ENCODE results near the gene GBF1. TPM values are rescaled to one million over a fixed set of nuclear protein-coding genes. Genes with fewer than 3 reads are reported as not detected.

Gene GBF1
- polyA plus RNA-seq, 1 donor from 2014 or later = 14.9 TPM

DNA sequence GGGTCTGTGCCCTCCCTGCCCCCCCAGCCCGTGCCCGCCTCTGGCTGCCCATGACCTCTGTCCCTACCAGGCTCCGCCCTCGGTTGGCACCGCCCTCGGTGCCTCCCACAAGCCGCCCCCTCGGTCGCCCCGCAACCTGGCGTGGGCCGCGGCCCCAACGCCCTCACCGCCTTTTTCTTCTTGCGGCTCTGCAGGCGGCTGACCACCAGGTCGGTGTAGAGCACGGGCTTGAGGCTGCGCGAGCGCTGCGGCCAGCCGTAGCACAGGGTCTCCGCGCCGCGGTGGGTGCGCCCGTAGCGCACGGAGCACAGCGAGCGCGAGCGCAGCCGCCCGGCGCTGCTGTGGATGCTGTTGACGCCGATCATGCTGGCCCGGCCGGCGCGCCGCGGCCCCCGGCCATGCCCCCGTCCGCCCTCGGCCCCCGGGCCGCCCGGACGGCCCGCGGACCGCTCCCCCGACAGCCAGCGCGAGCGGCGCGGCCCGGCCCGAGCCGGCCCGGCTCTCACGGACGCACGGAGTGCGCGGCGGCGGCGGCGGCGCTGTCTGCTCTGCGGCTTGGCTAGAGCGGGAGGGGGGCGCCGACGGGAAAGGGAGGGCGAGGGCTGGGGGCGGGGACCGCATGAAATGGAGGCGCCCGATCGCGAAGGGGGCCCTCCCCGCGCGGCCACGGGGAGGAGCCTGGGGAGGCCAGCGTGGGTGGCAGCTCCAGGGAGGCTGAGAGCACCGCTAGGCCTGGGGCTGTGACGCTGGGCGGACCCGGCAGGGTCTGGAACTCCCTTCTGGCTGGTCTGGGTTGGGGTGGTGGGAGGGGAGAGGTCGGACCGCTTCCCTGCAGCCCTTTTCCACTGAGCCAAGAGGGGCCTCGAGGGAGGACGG, 163.6 kb downstream of the GBF1 start:
- Histone ChIP-seq H3K36me3 (ENCODE audit: insufficient read depth, low read length) (no peaks in the 10 kb centered on the region), H3K9me2 (ENCODE audit: insufficient read depth, low read length) (no peaks in the 10 kb centered on the region), H3K9ac (ENCODE audit: low read length) (peak overlapping the region; percentile 64), H3K4me3 (ENCODE audit: low read length) (peak overlapping the region; percentile 77), H3K79me2 (replicated peaks; ENCODE audit: insufficient read depth, low read length) (peaks cover 8% of the 10 kb centered on the region), H3K27ac (ENCODE audit: low read length) (peak overlapping the region; percentile 62), H4K20me1 (ENCODE audit: insufficient read depth) (no peaks in the 10 kb centered on the region), H2AFZ (ENCODE audit: low read depth, low read length) (no peak overlapping the region), H3K27me3 (ENCODE audit: insufficient read depth, low read depth, low read length) (peaks cover 7% of the 10 kb centered on the region), H3K4me2 (ENCODE audit: low read length) (peak overlapping the region; percentile 44), H3K9me3 (ENCODE audit: low read length) (no peaks in the 10 kb centered on the region), H3F3A (ENCODE audit: insufficient read depth, low read length, poor library complexity, severe bottlenecking) (no peaks in the 10 kb centered on the region)
- TF ChIP-seq EZH2 (IDR thresholded peaks at IDR 0.05; ENCODE audit: borderline replicate concordance, insufficient read depth, low read length, poor library complexity, severe bottlenecking) = no peak
- peak; percentile 13 for TF ChIP-seq POLR2AphosphoS5 (IDR thresholded peaks at IDR 0.05)
- TF ChIP-seq, protein P1, sequence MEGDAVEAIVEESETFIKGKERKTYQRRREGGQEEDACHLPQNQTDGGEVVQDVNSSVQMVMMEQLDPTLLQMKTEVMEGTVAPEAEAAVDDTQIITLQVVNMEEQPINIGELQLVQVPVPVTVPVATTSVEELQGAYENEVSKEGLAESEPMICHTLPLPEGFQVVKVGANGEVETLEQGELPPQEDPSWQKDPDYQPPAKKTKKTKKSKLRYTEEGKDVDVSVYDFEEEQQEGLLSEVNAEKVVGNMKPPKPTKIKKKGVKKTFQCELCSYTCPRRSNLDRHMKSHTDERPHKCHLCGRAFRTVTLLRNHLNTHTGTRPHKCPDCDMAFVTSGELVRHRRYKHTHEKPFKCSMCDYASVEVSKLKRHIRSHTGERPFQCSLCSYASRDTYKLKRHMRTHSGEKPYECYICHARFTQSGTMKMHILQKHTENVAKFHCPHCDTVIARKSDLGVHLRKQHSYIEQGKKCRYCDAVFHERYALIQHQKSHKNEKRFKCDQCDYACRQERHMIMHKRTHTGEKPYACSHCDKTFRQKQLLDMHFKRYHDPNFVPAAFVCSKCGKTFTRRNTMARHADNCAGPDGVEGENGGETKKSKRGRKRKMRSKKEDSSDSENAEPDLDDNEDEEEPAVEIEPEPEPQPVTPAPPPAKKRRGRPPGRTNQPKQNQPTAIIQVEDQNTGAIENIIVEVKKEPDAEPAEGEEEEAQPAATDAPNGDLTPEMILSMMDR (IDR thresholded peaks at IDR 0.05; ENCODE audit: poor library complexity, severe bottlenecking) = no peak
- no peak for TF ChIP-seq MXI1 (conservative IDR thresholded peaks at IDR 0.05; ENCODE audit: poor library complexity, severe bottlenecking)
- no peak for TF ChIP-seq SMC3 (conservative IDR thresholded peaks at IDR 0.05; ENCODE audit: poor library complexity)
- TF ChIP-seq TAF1 (IDR thresholded peaks at IDR 0.05; ENCODE audit: low read depth) = no peak
- TF ChIP-seq, protein P2, sequence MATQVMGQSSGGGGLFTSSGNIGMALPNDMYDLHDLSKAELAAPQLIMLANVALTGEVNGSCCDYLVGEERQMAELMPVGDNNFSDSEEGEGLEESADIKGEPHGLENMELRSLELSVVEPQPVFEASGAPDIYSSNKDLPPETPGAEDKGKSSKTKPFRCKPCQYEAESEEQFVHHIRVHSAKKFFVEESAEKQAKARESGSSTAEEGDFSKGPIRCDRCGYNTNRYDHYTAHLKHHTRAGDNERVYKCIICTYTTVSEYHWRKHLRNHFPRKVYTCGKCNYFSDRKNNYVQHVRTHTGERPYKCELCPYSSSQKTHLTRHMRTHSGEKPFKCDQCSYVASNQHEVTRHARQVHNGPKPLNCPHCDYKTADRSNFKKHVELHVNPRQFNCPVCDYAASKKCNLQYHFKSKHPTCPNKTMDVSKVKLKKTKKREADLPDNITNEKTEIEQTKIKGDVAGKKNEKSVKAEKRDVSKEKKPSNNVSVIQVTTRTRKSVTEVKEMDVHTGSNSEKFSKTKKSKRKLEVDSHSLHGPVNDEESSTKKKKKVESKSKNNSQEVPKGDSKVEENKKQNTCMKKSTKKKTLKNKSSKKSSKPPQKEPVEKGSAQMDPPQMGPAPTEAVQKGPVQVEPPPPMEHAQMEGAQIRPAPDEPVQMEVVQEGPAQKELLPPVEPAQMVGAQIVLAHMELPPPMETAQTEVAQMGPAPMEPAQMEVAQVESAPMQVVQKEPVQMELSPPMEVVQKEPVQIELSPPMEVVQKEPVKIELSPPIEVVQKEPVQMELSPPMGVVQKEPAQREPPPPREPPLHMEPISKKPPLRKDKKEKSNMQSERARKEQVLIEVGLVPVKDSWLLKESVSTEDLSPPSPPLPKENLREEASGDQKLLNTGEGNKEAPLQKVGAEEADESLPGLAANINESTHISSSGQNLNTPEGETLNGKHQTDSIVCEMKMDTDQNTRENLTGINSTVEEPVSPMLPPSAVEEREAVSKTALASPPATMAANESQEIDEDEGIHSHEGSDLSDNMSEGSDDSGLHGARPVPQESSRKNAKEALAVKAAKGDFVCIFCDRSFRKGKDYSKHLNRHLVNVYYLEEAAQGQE (IDR thresholded peaks at IDR 0.05; ENCODE audit: borderline replicate concordance) = no peak
- TF ChIP-seq EP300 (conservative IDR thresholded peaks at IDR 0.05; ENCODE audit: poor library complexity, severe bottlenecking) = no peak

DNA sequence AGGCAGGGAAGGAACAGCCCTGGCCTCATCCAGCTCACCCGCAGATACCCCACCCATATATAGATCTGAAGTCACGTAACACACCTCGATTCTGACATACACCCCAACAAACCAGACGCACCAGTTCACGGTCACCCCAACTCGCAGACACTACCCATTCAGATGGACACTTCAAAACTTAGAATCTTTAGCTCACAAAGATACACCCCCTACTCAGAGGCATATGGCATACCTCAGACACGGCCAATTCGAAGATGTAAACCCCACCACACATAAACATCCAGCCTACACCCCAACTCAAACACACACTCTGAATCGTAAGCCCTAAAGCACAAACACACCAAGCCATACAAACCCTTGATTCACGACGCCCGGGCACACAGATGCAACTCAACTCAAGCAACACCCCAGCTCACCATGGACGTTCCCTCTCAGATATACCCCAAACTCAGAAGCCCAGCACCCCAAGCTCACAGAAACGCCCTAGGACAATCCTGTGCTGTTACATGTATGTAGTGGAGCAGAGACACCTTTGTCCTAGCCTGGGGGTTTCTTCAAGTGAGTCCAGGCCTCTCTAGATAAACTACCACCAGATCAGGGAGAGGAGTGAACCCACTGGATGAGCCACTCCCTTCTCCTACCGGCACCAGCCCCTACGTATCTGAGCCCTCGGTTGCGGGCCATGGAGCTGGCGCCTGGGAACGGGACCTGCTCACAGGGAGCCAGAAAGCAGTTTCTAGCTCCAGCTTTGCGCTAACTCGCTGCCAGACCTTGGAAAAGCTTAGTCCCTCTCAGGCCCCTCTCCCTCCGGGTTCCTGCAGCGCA, 164.5 kb downstream of the GBF1 start:
- Histone ChIP-seq H3K79me2 (replicated peaks; ENCODE audit: insufficient read depth, low read length) (peaks cover 8% of the 10 kb centered on the region), H4K20me1 (ENCODE audit: insufficient read depth) (no peaks in the 10 kb centered on the region), H3K4me2 (ENCODE audit: low read length) (peak overlapping the region; percentile 44), H3K9me2 (ENCODE audit: insufficient read depth, low read length) (no peaks in the 10 kb centered on the region), H3K4me3 (ENCODE audit: low read length) (peak overlapping the region; percentile 62), H3K9ac (ENCODE audit: low read length) (peak overlapping the region; percentile 58), H3K9me3 (ENCODE audit: low read length) (no peaks in the 10 kb centered on the region), H3F3A (ENCODE audit: insufficient read depth, low read length, poor library complexity, severe bottlenecking) (no peaks in the 10 kb centered on the region), H3K27me3 (ENCODE audit: insufficient read depth, low read depth, low read length) (peaks cover 7% of the 10 kb centered on the region), H3K36me3 (ENCODE audit: insufficient read depth, low read length) (no peaks in the 10 kb centered on the region), H3K27ac (ENCODE audit: low read length) (peak overlapping the region; percentile 62), H2AFZ (ENCODE audit: low read depth, low read length) (no peak overlapping the region)
- TF ChIP-seq TAF1 (IDR thresholded peaks at IDR 0.05; ENCODE audit: low read depth) (no peak), SMC3 (conservative IDR thresholded peaks at IDR 0.05; ENCODE audit: poor library complexity) (no peak), RAD21 (conservative IDR thresholded peaks at IDR 0.05) (no peak), EZH2 (IDR thresholded peaks at IDR 0.05; ENCODE audit: borderline replicate concordance, insufficient read depth, low read length, poor library complexity, severe bottlenecking) (no peak), POLR2AphosphoS5 (IDR thresholded peaks at IDR 0.05) (peak; percentile 0)
- TF ChIP-seq, protein P1 (IDR thresholded peaks at IDR 0.05; ENCODE audit: poor library complexity, severe bottlenecking) = no peak

Data from neural cell (in vitro differentiated cells).